H1 (cell line): ENCODE measurements around the gene NEURL2. TPM values are rescaled to one million over a fixed set of nuclear protein-coding genes. Genes with fewer than 3 reads are reported as not detected.

Experiments used
- CTCF ChIA-PET: fragments of 300-600 bp; sonication (Branson Sonifier 250); formaldehyde crosslinking; loops from one replicate; lab custom pipeline; 2021; ENCODE audit not compliant: partially characterized antibody; lab: Charles Lee
- POLR2A ChIA-PET: fragments of 300-600 bp; sonication (Branson Sonifier 250); formaldehyde crosslinking; loops from one replicate; lab custom pipeline; 2021; ENCODE audit warnings: inconsistent platforms; ENCODE audit not compliant: partially characterized antibody; lab: Charles Lee
- DNase-seq, 2 experiments: peaks; one replicate each; pipeline versions ENCODE4 v3.0.0 to v3.0.0-alpha.2; 2010 to 2022; ENCODE audit warnings: low spot score in 2 of 2, low read depth in 1 of 2, mixed read lengths in 1 of 2
- FAIRE-seq: peaks from 2 replicates; lab custom pipeline; 2011; peaks lifted over from hg19 to GRCh38; lab: Jason Lieb, UNC
- H2AFZ ChIP-seq: 2 replicates; pipeline ENCODE4 v1.8.1; 2012; ENCODE audit warnings: low read length, inconsistent platforms
- H2AK5ac ChIP-seq: 2 replicates; pipeline ENCODE4 v1.6.1; 2013; ENCODE audit warnings: low read depth, low read length
- H2BK120ac ChIP-seq: replicated peaks from 2 replicates; pipeline ENCODE3; 2013; ENCODE audit warnings: low read depth, low read length, inconsistent platforms
- H2BK12ac ChIP-seq: 2 replicates; pipeline ENCODE4 v1.6.1; 2013; ENCODE audit warnings: low read depth, low read length
- H2BK15ac ChIP-seq: 2 replicates; pipeline ENCODE4 v1.6.1; 2013; ENCODE audit warnings: low read length
- H2BK20ac ChIP-seq: 2 replicates; pipeline ENCODE4 v1.6.1; 2013; ENCODE audit warnings: low read length
- H2BK5ac ChIP-seq: 2 replicates; pipeline ENCODE4 v1.6.1; 2013; ENCODE audit warnings: low read depth, low read length
- H3K14ac ChIP-seq: 2 replicates; pipeline ENCODE4 v1.6.1; 2013; ENCODE audit warnings: inconsistent platforms; ENCODE audit not compliant: insufficient read length
- H3K18ac ChIP-seq: 2 replicates; pipeline ENCODE4 v1.6.1; 2013; ENCODE audit warnings: low read length; ENCODE audit errors: extremely low read depth
- H3K23ac ChIP-seq: 2 replicates; pipeline ENCODE4 v1.6.1; 2013; ENCODE audit warnings: inconsistent platforms; ENCODE audit not compliant: insufficient read length
- H3K23me2 ChIP-seq: 2 replicates; pipeline ENCODE4 v1.6.1; 2013; ENCODE audit warnings: low read depth, low read length
- H3K27ac ChIP-seq: 2 replicates; pipeline ENCODE4 v1.6.1; 2011; ENCODE audit warnings: low read depth, low read length, inconsistent platforms
- H3K27me3 ChIP-seq, 4 experiments: replicated peaks in 1 of 4; 1 replicate in 1 of 4; 2 replicates in 3 of 4; pipeline versions ENCODE4 v1.6.1 to v1.8.1; 2011 to 2013; ENCODE audit warnings: low read length in 3 of 4, mild to moderate bottlenecking in 3 of 4, inconsistent platforms in 2 of 4, mixed read lengths in 2 of 4, moderate library complexity in 1 of 4; ENCODE audit not compliant: control insufficient read depth in 3 of 4, insufficient read depth in 3 of 4; ENCODE audit errors: extremely low read depth in 1 of 4
- H3K36me3 ChIP-seq, 4 experiments: 2 replicates each; pipeline versions ENCODE4 v1.6.1 to v1.8.1; 2011 to 2013; ENCODE audit warnings: mild to moderate bottlenecking in 4 of 4, low read length in 3 of 4, moderate library complexity in 2 of 4, control low read depth in 1 of 4, inconsistent platforms in 1 of 4; ENCODE audit not compliant: insufficient read depth in 4 of 4, control insufficient read depth in 2 of 4
- H3K4ac ChIP-seq: replicated peaks from 2 replicates; pipeline ENCODE3; 2013; ENCODE audit warnings: low read length, low read depth, mixed read lengths, inconsistent platforms; ENCODE audit not compliant: insufficient read length
- H3K4me1 ChIP-seq, 4 experiments: replicated peaks in 1 of 4; 1 replicate in 1 of 4; 2 replicates in 3 of 4; pipeline versions ENCODE4 v1.6.1 to v1.8.1; 2011 to 2013; ENCODE audit warnings: low read length in 3 of 4, inconsistent platforms in 2 of 4, mixed read lengths in 1 of 4; ENCODE audit not compliant: insufficient read depth in 4 of 4, control insufficient read depth in 3 of 4
- H3K4me2 ChIP-seq, 2 experiments: 2 replicates each; pipeline versions ENCODE4 v1.6.1 to v1.8.1; 2011 to 2013; ENCODE audit warnings: low read depth in 2 of 2, low read length in 2 of 2, control low read depth in 1 of 2, inconsistent platforms in 1 of 2, mild to moderate bottlenecking in 1 of 2; ENCODE audit not compliant: insufficient read depth in 1 of 2
- H3K4me3 ChIP-seq, 4 experiments: fragments of 200-600, 300-600 bp in 1 of 4; sonication (generic), shearing (Covaris generic), sonication (Bioruptor Twin) in 1 of 4; 2 replicates each; pipeline versions ENCODE4 v1.5.1 to v1.8.1; 2011 to 2016; ENCODE audit warnings: low read length in 4 of 4, low read depth in 3 of 4, control low read depth in 2 of 4, inconsistent platforms in 2 of 4, mild to moderate bottlenecking in 2 of 4, mixed read lengths in 1 of 4, moderate library complexity in 1 of 4; ENCODE audit not compliant: insufficient read depth in 2 of 4; ENCODE audit errors: extremely low read depth in 1 of 4
- H3K56ac ChIP-seq: replicated peaks from 2 replicates; pipeline ENCODE3; 2013; ENCODE audit warnings: low read depth, mild to moderate bottlenecking, mixed read lengths, low read length, inconsistent platforms; ENCODE audit not compliant: insufficient read length
- H3K79me1 ChIP-seq: 2 replicates; pipeline ENCODE4 v1.6.1; 2013; ENCODE audit warnings: low read depth, low read length, control low read depth
- H3K79me2 ChIP-seq, 2 experiments: 2 replicates each; pipeline versions ENCODE4 v1.6.1 to v1.8.1; 2012 to 2013; ENCODE audit warnings: low read length in 2 of 2, mild to moderate bottlenecking in 2 of 2, inconsistent platforms in 1 of 2; ENCODE audit not compliant: insufficient read depth in 2 of 2, control insufficient read depth in 1 of 2
- H3K9ac ChIP-seq, 4 experiments: replicated peaks in 1 of 4; 1 replicate in 1 of 4; 2 replicates in 3 of 4; pipeline versions ENCODE4 v1.6.1 to v1.8.1; 2011 to 2013; ENCODE audit warnings: low read depth in 3 of 4, low read length in 3 of 4, control low read depth in 2 of 4, mild to moderate bottlenecking in 2 of 4, moderate library complexity in 2 of 4, inconsistent platforms in 1 of 4; ENCODE audit errors: extremely low read depth in 1 of 4
- H3K9me3 ChIP-seq, 2 experiments: 2 replicates each; pipeline versions ENCODE4 v1.6.1 to v1.8.1; 2012 to 2013; ENCODE audit warnings: mild to moderate bottlenecking in 2 of 2, moderate library complexity in 2 of 2, control low read depth in 1 of 2, inconsistent platforms in 1 of 2, low read depth in 1 of 2, low read length in 1 of 2, mixed read lengths in 1 of 2; ENCODE audit not compliant: insufficient read depth in 2 of 2
- H4K20me1 ChIP-seq, 2 experiments: replicated peaks in 1 of 2; 2 replicates each; pipeline versions ENCODE3 to v1.8.1; 2011 to 2013; ENCODE audit warnings: inconsistent platforms in 2 of 2, low read length in 2 of 2, mild to moderate bottlenecking in 1 of 2; ENCODE audit not compliant: insufficient read depth in 2 of 2, control insufficient read depth in 1 of 2
- H4K5ac ChIP-seq: 2 replicates; pipeline ENCODE4 v1.6.1; 2013; ENCODE audit warnings: low read length, low read depth, mixed read lengths, inconsistent platforms; ENCODE audit not compliant: insufficient read length
- H4K8ac ChIP-seq: 2 replicates; pipeline ENCODE4 v1.8.0; 2013; ENCODE audit warnings: mild to moderate bottlenecking, moderate library complexity, low read length, inconsistent platforms; ENCODE audit not compliant: insufficient read depth; ENCODE audit errors: extremely low read depth
- H4K91ac ChIP-seq: replicated peaks from 2 replicates; pipeline ENCODE3; 2013; ENCODE audit warnings: low read length, mixed read lengths, inconsistent platforms; ENCODE audit not compliant: insufficient read length
- HDAC2 ChIP-seq, 2 experiments: fragments of 300-600 bp in 1 of 2; sonication (generic) in 1 of 2; IDR thresholded peaks; 2 replicates each; pipeline ENCODE4 v1.6.1; 2011 to 2012; ENCODE audit warnings: low read depth in 2 of 2, low read length in 2 of 2, mild to moderate bottlenecking in 2 of 2, moderate library complexity in 2 of 2, borderline replicate concordance in 1 of 2, inconsistent platforms in 1 of 2
- HDAC6 ChIP-seq: IDR thresholded peaks from one replicate; pipeline ENCODE4 v1.7.1; 2012; ENCODE audit warnings: low read depth, mild to moderate bottlenecking, inconsistent platforms, low read length, moderate library complexity
- JUND ChIP-seq: IDR thresholded peaks from 2 replicates; pipeline ENCODE4 v1.6.1; 2011; ENCODE audit warnings: mild to moderate bottlenecking, improper control_type of control experiment, low read length
- KDM1A ChIP-seq: fragments of 200-600, 300-600 bp; sonication (generic); IDR thresholded peaks from 2 replicates; pipeline ENCODE4 v1.7.1; 2016; ENCODE audit warnings: mild to moderate bottlenecking, low read length, borderline replicate concordance
- RXRA ChIP-seq: IDR thresholded peaks from 2 replicates; pipeline ENCODE4 v1.6.1; 2011; ENCODE audit warnings: low read depth, mild to moderate bottlenecking, low read length, moderate library complexity; ENCODE audit not compliant: insufficient read depth
- SIX5 ChIP-seq: IDR thresholded peaks from 2 replicates; pipeline ENCODE4 v1.6.1; 2011; ENCODE audit warnings: mild to moderate bottlenecking, low read depth, low read length
- TAF1 ChIP-seq: IDR thresholded peaks from 2 replicates; pipeline ENCODE4 v1.6.1; 2011; ENCODE audit warnings: mild to moderate bottlenecking, low read depth, low read length
- WGBS, 2 experiments: shearing (Covaris generic) in 1 of 2; methylation state at CpG; one replicate each; pipeline versions ENCODE4 v1.1.6 to v1.1.7; 2013 to 2015; ENCODE audit warnings: low lambda C conversion rate in 2 of 2, mixed read lengths in 2 of 2, inconsistent platforms in 1 of 2, low coverage in 1 of 2, missing lambda C conversion rate in 1 of 2; ENCODE audit not compliant: insufficient replicate concordance in 2 of 2, insufficient coverage in 1 of 2, insufficient read length in 1 of 2; ENCODE audit errors: extremely low coverage in 1 of 2, missing lambda C conversion rate in 1 of 2; 5-methylcytosine and 5-hydroxymethylcytosine counted together
- polyA plus RNA-seq, 7 experiments: library from polyadenylated mRNA; depleted of rRNA in 3 of 7; stranded (reverse) in 5 of 7; unstranded in 2 of 7; fragments of >200 nt in 5 of 7; fragments of 200-250 nt in 2 of 7; gene quantifications; 1 replicate in 5 of 7; 2 replicates in 1 of 7; 4 replicates in 1 of 7; pipeline versions ENCODE4 v1.2.1 to v1.2.3, GENCODE V29; 2011 to 2013; ENCODE audit warnings: missing spikeins in 2 of 7, mixed read lengths in 2 of 7
- total RNA-seq: library from RNA; stranded (reverse); fragmentation: NEBNext Ultra II Directional; extraction: Animal tissue kit (Norgen Biotek cat#: 25700); gene quantifications from 2 replicates; pipeline ENCODE4 v1.2.1, GENCODE V29; 2021
- TF ChIP-seq, protein P1 (sequence below): IDR thresholded peaks from 2 replicates; pipeline ENCODE4 v1.6.1; 2012; ENCODE audit warnings: inconsistent platforms

NEURL2 gene
- total and polyA plus RNA-seq, 2 of the 8 experiments (the other 6 are each of a cell fraction or from before 2014, with no cell fraction given) = 6.9 TPM

- 0 out of 2 replicates have a peak overlapping the region, but pooled peaks have one; percentile 27 for H2BK20ac ChIP-seq
- H2BK120ac ChIP-seq = no peak overlapping the region
- H2BK12ac ChIP-seq = no peak overlapping the region
- H3K23me2 ChIP-seq = peaks cover 11% of the 10 kb centered on the region; the same call in 1 of the 2 replicates
- no peak overlapping the region for H3K14ac ChIP-seq
- H3K36me3 ChIP-seq = peaks cover 4 to 18% (median 12%) of the 10 kb centered on the region in 4 experiments; a peak in 6 of 8 replicates
- H3K79me1 ChIP-seq = no peaks in the 10 kb centered on the region; the same call in 1 of the 2 replicates
- no peak overlapping the region for H2BK5ac ChIP-seq
- H3K23ac ChIP-seq = no peak overlapping the region
- POLR2A ChIA-PET = interaction anchor here (0.7 to 9.2 kb wide), 12 partner anchors 8 to 335 kb away, joined by 3 to 172 read pairs (median 17); partner anchors contain the start of genes CTSA, NEURL2, PCIF1 and ZSWIM1
- TF ChIP-seq, protein P1, sequence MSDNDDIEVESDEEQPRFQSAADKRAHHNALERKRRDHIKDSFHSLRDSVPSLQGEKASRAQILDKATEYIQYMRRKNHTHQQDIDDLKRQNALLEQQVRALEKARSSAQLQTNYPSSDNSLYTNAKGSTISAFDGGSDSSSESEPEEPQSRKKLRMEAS = no peak
- TF ChIP-seq RXRA (no peak), SIX5 (no peak), KDM1A (peak; percentile 93), HDAC6 (no peak), HDAC2 (IDR thresholded peaks at IDR 0.05; ENCODE audit: borderline replicate concordance in 1 of 2, low read depth in 2 of 2, low read length in 2 of 2) (no peak; a peak in 1 of 4 replicates), TAF1 (no peak), JUND (no peak)
- TF ChIP-seq, all 59 proteins: peak for 1
- Histone ChIP-seq H3K27me3 (no peaks in the 10 kb centered on the region), H3K4me3 (peak overlapping the region; percentile 52 to 81 (median 70)), H3K4me1 (peaks cover 0 to 2% (median 0%) of the 10 kb centered on the region in 4 experiments; a peak in 3 of 7 replicates), H3K9ac (peak overlapping the region in 1 of 4 experiments; percentile 16; a peak in 1 of 7 replicates), H4K5ac (no peak overlapping the region), H3K18ac (no peak overlapping the region; the same call in 1 of the 2 replicates), H3K79me2 (0 out of 4 replicates have a peak, but pooled peaks cover 0 to 3% of the 10 kb centered on the region in 2 experiments), H2BK15ac (peak overlapping the region; percentile 8; the same call in 1 of the 2 replicates), H4K8ac (no peak overlapping the region), H3K4me2 (peak overlapping the region; percentile 90 to 97), H4K20me1 (peaks cover 2 to 9% of the 10 kb centered on the region in 2 experiments), H2AK5ac (no peak overlapping the region), H2AFZ (0 out of 2 replicates have a peak overlapping the region, but pooled peaks have one; percentile 4), H4K91ac (no peak overlapping the region), H3K4ac (no peak overlapping the region), H3K27ac (no peak overlapping the region), H3K56ac (no peak overlapping the region), H3K9me3 (no peaks in the 10 kb centered on the region)
- DNase-seq (no peak), FAIRE-seq (no peak)
- WGBS, 2 experiments = 27% methylated on average over 4 of the region's 4 CpGs; no CpG with 5 or more reads in 1 of the 2 experiments
- CTCF ChIA-PET = interaction anchor here (0.7 to 1.5 kb wide), 2 partner anchors 12 to 31 kb away, joined by 3 to 4 read pairs; partner anchors contain the start of gene ZSWIM1
Measured at GRCh38 chr20:45912344-45912682, 21.3 kb upstream of the NEURL2 start.
